HepG2 (cell line): ENCODE data around the gene TRIM44.
"Not testable (repeated sequence)": the region's sequence is repeated elsewhere in the genome, so short reads cannot be mapped to it uniquely, and the experiment has no call there.

ENCODE experiments used
- BRCA1 ChIP-seq: sonication (generic); formaldehyde crosslinking; IDR thresholded peaks from 2 replicates; pipeline ENCODE4 v1.4.0; 2020; ENCODE audit warnings: missing genetic modification reagents
- CTCF ChIP-seq: sonication (generic); formaldehyde crosslinking; IDR thresholded peaks from 2 replicates; pipeline ENCODE4 v1.5.0; 2020; ENCODE audit warnings: mild to moderate bottlenecking, missing genetic modification reagents, moderate library complexity
- NRL ChIP-seq: sonication (generic); formaldehyde crosslinking; IDR thresholded peaks from 2 replicates; pipeline ENCODE4 v1.5.0; 2020; ENCODE audit warnings: missing genetic modification reagents, mild to moderate bottlenecking, moderate library complexity, borderline replicate concordance
- USF2 ChIP-seq, 2 experiments: sonication (generic) in 1 of 2; formaldehyde crosslinking in 1 of 2; IDR thresholded peaks; 2 replicates each; pipeline versions ENCODE4 v1.5.1 to v1.6.1; 2011 to 2020; ENCODE audit warnings: borderline replicate concordance in 1 of 2, low read depth in 1 of 2, low read length in 1 of 2, mild to moderate bottlenecking in 1 of 2, missing genetic modification reagents in 1 of 2, moderate library complexity in 1 of 2
- ZFX ChIP-seq: sonication (generic); formaldehyde crosslinking; IDR thresholded peaks from 2 replicates; pipeline ENCODE4 v1.4.0; 2020; ENCODE audit warnings: mild to moderate bottlenecking, low read depth, missing genetic modification reagents, moderate library complexity
- ZNF280B ChIP-seq: sonication (generic); formaldehyde crosslinking; IDR thresholded peaks from 2 replicates; pipeline ENCODE4 v1.5.0; 2020; ENCODE audit warnings: missing genetic modification reagents, mild to moderate bottlenecking, borderline replicate concordance
- ZNF501 ChIP-seq: sonication (generic); formaldehyde crosslinking; IDR thresholded peaks from 2 replicates; pipeline ENCODE4 v1.5.1; 2020; ENCODE audit warnings: mild to moderate bottlenecking, moderate library complexity, missing genetic modification reagents

GRCh38 chr11:35753573-35753972 lies 91.0 kb downstream of the TRIM44 start:
- not testable (repeated sequence) for TF ChIP-seq CTCF (CRISPR knock-in tag); ZNF280B; ZNF501 (CRISPR knock-in tag); NRL (CRISPR knock-in tag); USF2 (IDR thresholded peaks at IDR 0.05; ENCODE audit: low read depth, low read length); USF2 (CRISPR knock-in tag; IDR thresholded peaks at IDR 0.05; ENCODE audit: borderline replicate concordance); ZFX (CRISPR knock-in tag); BRCA1 (CRISPR knock-in tag)
